ENCODE data around the gene ASPA. TPM values are rescaled to one million over a fixed set of nuclear protein-coding genes. Genes with fewer than 3 reads are reported as not detected.

ASPA gene
- total and polyA plus RNA-seq, 2 donors (not counting 3 experiments of a cell fraction or from before 2014, with no cell fraction given): 0.01 TPM; not detected in 1

GRCh38 chr17:3471599-3471998 is 4.2 kb upstream of the ASPA start, which contains the start of gene SPATA22:
TSS of gene SPATA22 (minus strand) at chr17:3471819. CDS start at chr17:3469325, 2,494 bp downstream.
- no peak within 1 kb of the TSS for H3K4me3 ChIP-seq (replicated peaks in 1 of 3; ENCODE audit: insufficient read depth in 1 of 3, low read depth in 1 of 3, low read length in 3 of 3)
- no peak within 1 kb of the TSS for H3K4me2 ChIP-seq (ENCODE audit: insufficient read depth, low read length)
- no TSS peak for BruUV-seq (replicated peaks)
- POLR2A ChIA-PET: no interaction called here
- no peak within 1 kb of the TSS for H2AFZ ChIP-seq (ENCODE audit: low read depth, low read length)
- DNase-seq (ENCODE audit: low read depth, low spot score) (no peak), FAIRE-seq (no peak)
- H3K9ac ChIP-seq (replicated peaks; ENCODE audit: extremely low read depth, insufficient read depth, low read length): no peak within 1 kb of the TSS
- no peaks in the 10 kb centered on the region for H4K20me1 ChIP-seq (replicated peaks; ENCODE audit: control insufficient read depth, extremely low read depth, insufficient read depth, low read length)
- H3K27ac ChIP-seq (ENCODE audit: insufficient read depth, low read depth, low read length): no peak within 1 kb of the TSS
- intact Hi-C loops (cut with micrococcal nuclease): no loop called here
- CTCF ChIA-PET: no interaction called here
- H3K36me3 ChIP-seq (ENCODE audit: control insufficient read depth in 2 of 2, extremely low read depth in 1 of 2, insufficient read depth in 2 of 2, low read length in 2 of 2): no peaks in the 10 kb centered on the region
- no peaks in the 10 kb centered on the region for H3K79me2 ChIP-seq (ENCODE audit: control insufficient read depth, insufficient read depth, low read length)
- H3K9me1 ChIP-seq (replicated peaks; ENCODE audit: control insufficient read depth, extremely low read depth, insufficient read depth, low read length): no peaks in the 10 kb centered on the region
- TF ChIP-seq POLR2A (IDR thresholded peaks at IDR 0.05; ENCODE audit: low read depth, low read length): no peak
- no peak for TF ChIP-seq MAX (IDR thresholded peaks at IDR 0.05; ENCODE audit: insufficient read depth, insufficient read length)
- no peak for TF ChIP-seq EZH2 (IDR thresholded peaks at IDR 0.05; ENCODE audit: borderline replicate concordance, low read depth, low read length, severe bottlenecking)
- H3K9me3 ChIP-seq (replicated peaks; ENCODE audit: control insufficient read depth, insufficient read depth, low read length): no peaks in the 10 kb centered on the region
- H3K4me1 ChIP-seq (ENCODE audit: control insufficient read depth, extremely low read depth, insufficient read depth, low read length): no peaks in the 10 kb centered on the region
- H3K27me3 ChIP-seq (ENCODE audit: control insufficient read depth in 2 of 2, insufficient read depth in 2 of 2, low read length in 2 of 2): no peaks in the 10 kb centered on the region
- dilution Hi-C loops (cut with MboI; ENCODE audit: extremely low pct_ligation_motif_present, low sequenced_read_pairs): no loop called here

GRCh38 chr17:3472137-3472536 is 3.7 kb upstream of the ASPA start:
- no TSS peak for BruUV-seq (replicated peaks)
- no peaks in the 10 kb centered on the region for H4K20me1 ChIP-seq (replicated peaks; ENCODE audit: control insufficient read depth, extremely low read depth, insufficient read depth, low read length)
- TF ChIP-seq JUN (IDR thresholded peaks at IDR 0.05; ENCODE audit: borderline replicate concordance, insufficient read depth, insufficient read length, low read depth) (no peak), GATA2 (IDR thresholded peaks at IDR 0.05; ENCODE audit: insufficient read depth, insufficient read length, low read depth, low read length) (no peak), POLR2AphosphoS5 (IDR thresholded peaks at IDR 0.05; ENCODE audit: insufficient read depth, low read depth, low read length) (no peak), EZH2 (IDR thresholded peaks at IDR 0.05; ENCODE audit: borderline replicate concordance, low read depth, low read length, severe bottlenecking) (no peak), POLR2A (IDR thresholded peaks at IDR 0.05; ENCODE audit: low read depth, low read length) (no peak), CTCF (IDR thresholded peaks at IDR 0.05; ENCODE audit: extremely low read depth in 1 of 2, insufficient read depth in 1 of 2, low read depth in 1 of 2, low read length in 2 of 2) (no peak), FOS (IDR thresholded peaks at IDR 0.05; ENCODE audit: borderline replicate concordance, insufficient read depth, low read length) (no peak), MYC (IDR thresholded peaks at IDR 0.05; ENCODE audit: low read depth, low read length) (no peak), MAX (IDR thresholded peaks at IDR 0.05; ENCODE audit: insufficient read depth, insufficient read length) (no peak)
- ChIA-PET POLR2A (no interaction called here), CTCF (no interaction called here)
- H3K9me1 ChIP-seq (replicated peaks; ENCODE audit: control insufficient read depth, extremely low read depth, insufficient read depth, low read length): no peaks in the 10 kb centered on the region
- intact Hi-C loops (cut with micrococcal nuclease): no loop called here
- no peak overlapping the region for H3K27ac ChIP-seq (ENCODE audit: insufficient read depth, low read depth, low read length)
- no peak for FAIRE-seq
- no peaks in the 10 kb centered on the region for H3K79me2 ChIP-seq (ENCODE audit: control insufficient read depth, insufficient read depth, low read length)
- H3K4me1 ChIP-seq (ENCODE audit: control insufficient read depth, extremely low read depth, insufficient read depth, low read length): no peaks in the 10 kb centered on the region
- H3K4me2 ChIP-seq (ENCODE audit: insufficient read depth, low read length): no peak overlapping the region
- H3K9ac ChIP-seq (replicated peaks; ENCODE audit: extremely low read depth, insufficient read depth, low read length): no peak overlapping the region
- no peaks in the 10 kb centered on the region for H3K36me3 ChIP-seq (ENCODE audit: control insufficient read depth in 2 of 2, extremely low read depth in 1 of 2, insufficient read depth in 2 of 2, low read length in 2 of 2)
- no peaks in the 10 kb centered on the region for H3K9me3 ChIP-seq (replicated peaks; ENCODE audit: control insufficient read depth, insufficient read depth, low read length)
- DNase-seq (ENCODE audit: low read depth, low spot score): no peak
- dilution Hi-C loops (cut with MboI; ENCODE audit: extremely low pct_ligation_motif_present, low sequenced_read_pairs): no loop called here
- no peak overlapping the region for H2AFZ ChIP-seq (ENCODE audit: low read depth, low read length)
- H3K27me3 ChIP-seq (ENCODE audit: control insufficient read depth in 2 of 2, insufficient read depth in 2 of 2, low read length in 2 of 2): no peaks in the 10 kb centered on the region
- no peak overlapping the region for H3K4me3 ChIP-seq (replicated peaks in 1 of 3; ENCODE audit: insufficient read depth in 1 of 3, low read depth in 1 of 3, low read length in 3 of 3)

Data from endothelial cell of umbilical vein (primary cell).